Keratinocyte (primary cell): ENCODE measurements around the gene PLCL1. TPM values are rescaled to one million over a fixed set of nuclear protein-coding genes. Genes with fewer than 3 reads are reported as not detected.

ENCODE experiments used
- DNase-seq: peaks from one replicate; pipeline ENCODE4 v3.0.0-alpha.2; 2011; ENCODE audit warnings: low read depth, missing footprints, low spot score
- FAIRE-seq: peaks from 2 replicates; lab custom pipeline; 2011; peaks lifted over from hg19 to GRCh38; lab: Jason Lieb, UNC
- H2AFZ ChIP-seq: 2 replicates; pipeline ENCODE4 v1.6.0; 2012; ENCODE audit warnings: low read length, control low read depth, inconsistent platforms; ENCODE audit not compliant: control insufficient read depth
- H3K27ac ChIP-seq: 2 replicates; pipeline ENCODE4 v1.5.1; 2011; ENCODE audit warnings: low read length; ENCODE audit not compliant: control insufficient read depth, insufficient read depth
- H3K27me3 ChIP-seq: 3 replicates; pipeline ENCODE4 v1.6.0; 2011; ENCODE audit warnings: low read length; ENCODE audit not compliant: control insufficient read depth, insufficient read depth; ENCODE audit errors: extremely low read depth
- H3K36me3 ChIP-seq, 2 experiments: 2 replicates in 1 of 2; 3 replicates in 1 of 2; pipeline ENCODE4 v1.5.1; 2011; ENCODE audit warnings: low read length in 2 of 2, mild to moderate bottlenecking in 1 of 2; ENCODE audit not compliant: control insufficient read depth in 2 of 2, insufficient read depth in 2 of 2; ENCODE audit errors: extremely low read depth in 1 of 2
- H3K4me1 ChIP-seq: 3 replicates; pipeline ENCODE4 v1.5.1; 2011; ENCODE audit warnings: low read length; ENCODE audit not compliant: control insufficient read depth, insufficient read depth; ENCODE audit errors: extremely low read depth
- H3K4me2 ChIP-seq: 3 replicates; pipeline ENCODE4 v1.6.0; 2011; ENCODE audit warnings: low read depth, low read length; ENCODE audit not compliant: control insufficient read depth, insufficient read depth; ENCODE audit errors: extremely low read depth
- H3K4me3 ChIP-seq, 3 experiments: fragments of 200-600 bp in 1 of 3; sonication (generic) in 1 of 3; 2 replicates in 2 of 3; 3 replicates in 1 of 3; pipeline ENCODE4 v1.5.1; 2011 to 2016; ENCODE audit warnings: low read length in 3 of 3, mild to moderate bottlenecking in 3 of 3, control low read depth in 2 of 3, inconsistent platforms in 1 of 3, low read depth in 1 of 3, mixed read lengths in 1 of 3, mixed run types in 1 of 3, moderate library complexity in 1 of 3; ENCODE audit not compliant: control insufficient read depth in 2 of 3, insufficient read depth in 2 of 3; ENCODE audit errors: extremely low read depth in 1 of 3
- H3K79me2 ChIP-seq: 2 replicates; pipeline ENCODE4 v1.6.0; 2012; ENCODE audit warnings: low read length; ENCODE audit not compliant: control insufficient read depth, insufficient read depth
- H3K9ac ChIP-seq: 3 replicates; pipeline ENCODE4 v1.6.0; 2011; ENCODE audit warnings: low read length; ENCODE audit not compliant: control insufficient read depth, insufficient read depth; ENCODE audit errors: extremely low read depth
- H3K9me1 ChIP-seq: 3 replicates; pipeline ENCODE4 v1.6.0; 2011; ENCODE audit warnings: low read length; ENCODE audit not compliant: control insufficient read depth, insufficient read depth; ENCODE audit errors: extremely low read depth
- H3K9me3 ChIP-seq: 2 replicates; pipeline ENCODE4 v1.5.1; 2012; ENCODE audit warnings: low read depth, low read length; ENCODE audit not compliant: control insufficient read depth
- H4K20me1 ChIP-seq: 3 replicates; pipeline ENCODE4 v1.6.0; 2011; ENCODE audit warnings: low read length; ENCODE audit not compliant: control insufficient read depth, insufficient read depth; ENCODE audit errors: extremely low read depth
- CTCF ChIP-seq, 3 experiments: IDR thresholded peaks in 1 of 3; conservative IDR thresholded peaks in 1 of 3; optimal IDR thresholded peaks in 1 of 3; 2 replicates in 2 of 3; 3 replicates in 1 of 3; pipeline versions ENCODE3 to v1.5.1; 2011; ENCODE audit warnings: low read length in 3 of 3, mild to moderate bottlenecking in 3 of 3, moderate library complexity in 2 of 3, control low read depth in 1 of 3, inconsistent platforms in 1 of 3; ENCODE audit not compliant: insufficient read depth in 2 of 3; ENCODE audit errors: extremely low read depth in 1 of 3
- EZH2 ChIP-seq: IDR thresholded peaks from one replicate; pipeline ENCODE4 v1.6.1; 2012; ENCODE audit warnings: inconsistent platforms, mild to moderate bottlenecking, low read length, moderate library complexity
- dilution Hi-C: fragments of 300-500 bp; cut with MboI; formaldehyde crosslinking; loops from one replicate; pipeline ENCODE4 v1.7.0; 2020; ENCODE audit warnings: low sequenced_read_pairs; ENCODE audit not compliant: extremely low pct_ligation_motif_present
- polyA plus RNA-seq, 5 experiments: library from polyadenylated mRNA; depleted of rRNA in 3 of 5; stranded (reverse) in 3 of 5; stranded (forward) in 1 of 5; unstranded in 1 of 5; fragments of >200 nt; gene quantifications; 1 replicate in 1 of 5; 2 replicates in 3 of 5; 3 replicates in 1 of 5; pipeline versions ENCODE4 v1.2.1 to v1.2.3, GENCODE V29; 2011 to 2012; ENCODE audit warnings: missing spikeins in 2 of 5, low read depth in 1 of 5, low replicate concordance in 1 of 5

The PLCL1 gene
- polyA plus RNA-seq, 1 donor (not counting 4 experiments of a cell fraction or from before 2014, with no cell fraction given) = 0.01 TPM

DNA sequence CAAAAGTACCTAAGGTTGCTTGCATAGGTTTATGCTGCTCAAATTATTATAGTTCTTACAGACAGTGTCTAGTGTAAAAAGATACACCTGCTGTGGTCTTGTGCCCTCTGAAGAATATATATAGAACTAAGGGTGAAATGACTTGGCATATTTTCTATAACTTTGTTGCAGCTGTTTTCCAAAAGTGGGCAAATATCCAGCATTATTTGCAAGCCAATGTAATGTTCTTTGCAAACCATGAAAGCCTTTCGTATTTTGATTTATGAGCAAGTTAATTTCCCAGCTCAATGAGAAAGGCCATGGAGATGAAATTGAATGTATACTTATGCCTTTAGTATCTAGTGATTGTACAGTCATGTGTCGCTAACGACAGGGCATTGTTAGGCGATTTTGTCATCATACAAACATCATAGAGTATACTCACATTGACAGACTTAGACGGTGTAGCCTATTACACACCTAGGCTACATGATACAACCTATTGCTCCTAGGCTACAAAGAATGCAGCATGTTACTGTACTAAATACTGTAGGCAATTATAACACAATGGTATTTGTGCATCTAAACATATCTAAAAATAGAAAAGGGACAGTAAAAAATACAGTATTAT, 116.3 kb downstream of the PLCL1 start:
- TF ChIP-seq CTCF (optimal IDR thresholded peaks at IDR 0.05 in 1 of 3, IDR thresholded peaks at IDR 0.05 in 1 of 3, conservative IDR thresholded peaks at IDR 0.05 in 1 of 3; ENCODE audit: extremely low read depth in 1 of 3, insufficient read depth in 2 of 3, low read length in 3 of 3) (no peak), EZH2 (no peak)
- Histone ChIP-seq H3K9me1 (no peaks in the 10 kb centered on the region), H3K79me2 (no peaks in the 10 kb centered on the region), H3K4me1 (no peaks in the 10 kb centered on the region), H3K9ac (no peak overlapping the region), H3K4me2 (no peak overlapping the region), H3K9me3 (no peaks in the 10 kb centered on the region), H3K4me3 (no peak overlapping the region), H2AFZ (no peak overlapping the region), H4K20me1 (no peaks in the 10 kb centered on the region), H3K27ac (no peak overlapping the region), H3K36me3 (no peaks in the 10 kb centered on the region), H3K27me3 (no peaks in the 10 kb centered on the region)
- FAIRE-seq (no peak), DNase-seq (no peak)
- dilution Hi-C loops = no loop called here

GRCh38 chr2:197924483-197924882, 120.1 kb downstream of the PLCL1 start:
- Histone ChIP-seq H3K9ac (no peak overlapping the region), H3K4me1 (no peaks in the 10 kb centered on the region), H3K27me3 (no peaks in the 10 kb centered on the region), H3K79me2 (no peaks in the 10 kb centered on the region), H3K4me2 (no peak overlapping the region), H3K9me3 (no peaks in the 10 kb centered on the region), H3K36me3 (no peaks in the 10 kb centered on the region), H3K27ac (no peak overlapping the region), H4K20me1 (no peaks in the 10 kb centered on the region), H2AFZ (no peak overlapping the region), H3K4me3 (no peak overlapping the region), H3K9me1 (no peaks in the 10 kb centered on the region)
- TF ChIP-seq EZH2 (no peak), CTCF (optimal IDR thresholded peaks at IDR 0.05 in 1 of 3, IDR thresholded peaks at IDR 0.05 in 1 of 3, conservative IDR thresholded peaks at IDR 0.05 in 1 of 3; ENCODE audit: extremely low read depth in 1 of 3, insufficient read depth in 2 of 3, low read length in 3 of 3) (no peak)
- no peak for FAIRE-seq
- DNase-seq = no peak
- dilution Hi-C loops = no loop called here
